GM21447 (cell line): ENCODE results near the gene NPIPB6.

ENCODE experiments used
- ATAC-seq: cut with Tn5 transposase; IDR thresholded peaks from one replicate; pipeline ENCODE4 v1.9.1; 2021; ENCODE audit not compliant: unreplicated experiment

The NPIPB6 gene

DNA sequence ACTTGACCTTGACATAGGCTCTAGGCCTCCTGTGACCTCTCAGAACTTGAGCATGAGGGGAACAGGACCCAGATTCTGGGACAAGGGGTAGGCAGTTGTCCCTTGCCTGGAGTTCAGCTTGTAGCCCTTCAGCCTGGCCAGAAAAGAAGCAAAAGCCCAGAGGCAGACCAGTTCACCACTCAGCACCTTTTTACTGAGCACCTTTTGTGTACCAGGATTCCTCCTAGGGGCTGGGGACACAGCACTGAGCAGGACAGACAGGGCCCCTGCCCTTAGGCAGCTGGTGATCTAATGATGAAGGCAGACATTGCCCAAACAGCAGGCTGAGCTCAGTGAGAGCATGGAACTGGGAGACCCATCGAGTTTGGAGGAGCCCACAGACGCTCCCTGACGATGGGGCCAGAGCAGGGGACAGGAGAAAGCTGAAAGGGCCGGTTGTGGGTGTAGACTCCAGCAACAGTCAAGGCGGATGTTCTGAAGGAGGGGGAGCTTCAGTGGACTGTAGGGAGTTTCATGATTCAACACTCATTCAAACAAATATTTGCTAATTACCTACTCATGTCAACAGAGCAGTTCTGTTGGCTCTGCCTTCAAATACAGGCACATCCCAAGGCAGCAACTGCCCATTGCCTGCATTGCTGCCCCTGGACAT is 38.9 kb downstream of the NPIPB6 start:
- no peak for ATAC-seq

DNA sequence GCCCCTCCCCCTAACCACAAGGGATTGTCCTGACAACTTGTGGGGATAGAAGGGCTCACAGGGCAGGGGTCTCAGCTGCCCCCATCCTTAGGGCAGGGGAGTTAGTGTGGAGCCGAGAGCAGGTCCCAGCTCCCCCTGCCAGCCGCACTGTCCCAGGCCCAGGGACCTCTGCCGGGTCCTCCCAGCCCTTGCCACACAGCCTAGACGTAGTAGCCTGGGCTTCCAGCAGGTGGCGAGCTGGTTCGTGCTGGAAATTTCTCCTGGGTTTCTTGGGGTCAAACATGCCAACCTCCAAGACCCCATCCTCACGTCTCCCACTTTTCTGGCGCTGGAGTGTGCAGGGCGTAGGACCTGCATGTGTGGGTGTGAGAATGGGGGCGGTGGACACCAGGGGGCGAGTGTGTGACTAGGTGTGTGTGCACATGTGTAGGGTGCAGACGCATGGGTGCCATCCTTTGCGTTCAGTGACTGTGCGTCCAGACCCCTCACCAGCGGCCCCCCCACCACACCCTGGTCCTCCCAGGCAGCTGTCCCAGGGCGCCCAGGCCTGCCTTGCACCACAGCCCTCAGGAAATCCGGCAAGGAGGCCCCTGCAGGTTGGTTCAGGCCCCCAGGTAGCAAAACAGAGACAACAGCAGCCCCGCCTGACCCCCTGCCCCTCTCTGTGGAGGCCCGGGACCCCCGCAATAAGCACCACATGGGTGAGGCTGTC is 41.5 kb downstream of the NPIPB6 start:
- no peak for ATAC-seq

DNA sequence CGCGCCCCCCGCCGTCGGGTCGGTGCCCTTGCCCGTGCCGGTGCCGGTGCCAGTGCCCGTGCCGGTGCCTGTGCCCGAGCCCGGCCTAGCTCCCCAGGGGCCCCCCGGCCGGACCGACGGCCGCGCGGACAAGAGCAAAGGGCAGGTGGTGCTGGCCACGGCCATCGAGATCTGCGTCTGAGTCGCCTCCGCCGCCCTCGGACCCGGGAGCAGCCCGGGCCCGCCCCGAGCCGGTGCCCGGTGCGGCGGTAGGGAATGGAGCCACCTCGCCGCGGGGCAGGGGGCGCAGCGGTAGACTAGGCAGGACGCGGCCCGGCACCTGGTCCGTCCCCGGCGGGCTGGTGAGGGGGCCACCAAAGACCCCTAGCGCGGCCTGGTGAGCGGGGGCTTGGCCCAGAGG is 42.6 kb downstream of the NPIPB6 start:
- no peak for ATAC-seq

DNA sequence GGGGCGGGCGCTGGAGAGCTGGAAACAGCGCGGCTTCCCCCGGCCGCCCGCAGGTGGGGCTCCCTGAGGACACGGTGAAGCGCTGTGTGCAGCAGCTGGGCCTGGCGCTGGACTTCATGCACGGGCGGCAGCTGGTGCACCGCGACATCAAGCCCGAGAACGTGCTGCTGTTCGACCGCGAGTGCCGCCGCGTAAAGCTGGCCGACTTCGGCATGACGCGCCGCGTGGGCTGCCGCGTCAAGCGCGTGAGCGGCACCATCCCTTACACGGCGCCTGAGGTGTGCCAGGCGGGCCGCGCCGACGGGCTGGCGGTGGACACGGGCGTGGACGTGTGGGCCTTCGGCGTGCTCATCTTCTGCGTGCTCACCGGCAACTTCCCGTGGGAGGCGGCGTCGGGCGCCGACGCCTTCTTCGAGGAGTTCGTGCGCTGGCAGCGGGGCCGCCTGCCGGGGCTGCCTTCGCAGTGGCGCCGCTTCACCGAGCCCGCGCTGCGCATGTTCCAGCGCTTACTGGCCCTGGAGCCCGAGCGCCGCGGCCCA is 43.2 kb downstream of the NPIPB6 start:
- ATAC-seq: no peak

DNA sequence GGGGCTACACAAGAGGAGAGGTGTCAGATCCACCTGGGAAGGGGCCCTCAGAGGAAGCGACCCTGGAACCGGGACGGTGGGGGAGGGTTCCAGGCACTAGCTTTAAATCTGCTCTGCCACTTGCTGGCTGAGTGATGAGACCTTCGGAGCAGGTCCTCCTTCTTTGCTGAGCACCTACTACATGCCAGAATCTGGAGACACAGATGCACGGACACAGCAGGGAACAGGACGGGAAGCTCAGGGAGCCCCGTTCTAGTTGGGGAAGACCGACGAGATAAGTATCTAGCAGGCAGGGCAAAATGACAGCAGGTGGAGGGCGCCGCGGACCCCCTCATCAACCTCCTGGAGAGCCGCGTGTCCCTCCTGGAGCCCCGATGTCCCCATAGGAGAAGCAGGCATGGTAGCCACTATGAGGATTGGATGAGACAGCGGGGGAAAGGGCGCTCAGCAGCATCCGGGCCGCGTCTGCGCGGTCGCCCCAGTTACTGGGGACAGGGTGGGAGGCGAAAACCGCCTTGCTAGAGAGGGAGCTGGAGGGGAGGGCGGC is 43.8 kb downstream of the NPIPB6 start:
- ATAC-seq: no peak

DNA sequence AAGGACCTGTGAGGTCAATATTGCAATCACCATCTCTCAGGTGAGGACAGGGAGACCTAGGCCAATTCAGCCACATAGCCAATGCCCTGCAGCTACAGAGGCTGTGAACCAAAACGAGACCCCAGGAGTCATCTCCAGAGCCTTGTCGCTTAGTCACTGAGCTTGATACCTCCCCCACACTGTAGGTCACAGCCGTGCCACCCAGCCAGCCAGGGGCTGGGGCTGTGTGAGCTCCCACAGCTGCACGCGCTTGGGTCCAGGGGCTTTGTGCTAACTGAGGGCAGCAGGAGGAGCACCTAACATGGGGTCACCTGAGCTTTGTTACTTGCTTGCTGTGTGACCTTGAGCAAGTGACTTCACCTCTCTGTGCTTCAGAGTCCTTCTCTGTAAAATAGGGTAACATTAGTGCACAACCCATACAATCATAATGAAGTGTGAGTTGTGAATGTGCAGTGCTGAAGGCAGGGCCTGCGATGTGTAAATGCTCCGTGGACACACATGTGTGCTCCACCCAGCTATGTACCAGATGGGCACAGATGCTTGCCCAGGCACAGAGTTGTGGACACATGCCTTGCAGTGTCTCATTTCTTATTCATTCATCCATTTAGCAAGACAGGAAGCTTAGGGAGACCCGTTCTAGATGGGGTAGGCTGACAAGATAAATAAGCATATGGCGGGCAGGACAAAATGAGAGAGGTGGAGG is 45.1 kb downstream of the NPIPB6 start:
- no peak for ATAC-seq

DNA sequence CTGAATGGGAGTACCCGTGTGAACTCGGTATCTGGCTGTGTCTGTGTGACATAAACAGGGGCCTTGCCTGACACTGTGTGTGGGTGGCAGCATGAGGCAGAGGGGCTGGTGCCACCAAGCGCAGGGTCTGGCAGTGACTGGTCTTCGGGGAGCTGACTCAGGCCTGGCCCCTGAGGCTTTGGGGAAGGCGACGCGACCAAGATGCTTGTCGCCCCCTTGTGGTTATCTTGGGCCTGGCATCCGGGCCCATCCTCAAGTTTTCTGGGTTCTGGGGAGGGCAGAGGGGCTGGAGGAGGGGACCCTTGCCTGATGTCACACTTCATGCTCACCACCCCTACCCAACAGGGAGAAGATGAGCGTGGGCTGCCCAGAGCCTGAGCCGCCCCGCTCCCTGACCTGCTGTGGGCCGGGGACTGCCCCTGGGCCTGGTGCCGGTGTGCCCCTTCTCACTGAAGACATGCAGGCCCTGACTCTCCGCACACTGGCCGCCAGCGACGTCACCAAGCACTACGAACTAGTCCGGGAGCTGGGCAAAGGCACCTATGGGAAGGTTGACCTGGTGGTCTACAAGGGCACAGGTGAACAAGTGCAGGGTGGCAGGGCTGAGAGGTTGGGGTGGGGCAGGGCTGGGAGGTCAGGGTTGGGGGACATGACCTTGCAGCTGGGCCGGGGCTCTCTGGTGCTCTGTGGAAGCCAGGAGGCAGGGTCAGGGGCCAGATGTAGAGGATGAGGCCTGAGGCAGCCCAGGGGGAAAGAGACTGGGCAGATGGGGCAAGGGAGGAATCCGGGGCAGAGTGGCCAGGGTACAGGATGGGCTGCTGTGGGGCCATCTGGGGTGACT is 46.0 kb downstream of the NPIPB6 start:
- no peak for ATAC-seq

DNA sequence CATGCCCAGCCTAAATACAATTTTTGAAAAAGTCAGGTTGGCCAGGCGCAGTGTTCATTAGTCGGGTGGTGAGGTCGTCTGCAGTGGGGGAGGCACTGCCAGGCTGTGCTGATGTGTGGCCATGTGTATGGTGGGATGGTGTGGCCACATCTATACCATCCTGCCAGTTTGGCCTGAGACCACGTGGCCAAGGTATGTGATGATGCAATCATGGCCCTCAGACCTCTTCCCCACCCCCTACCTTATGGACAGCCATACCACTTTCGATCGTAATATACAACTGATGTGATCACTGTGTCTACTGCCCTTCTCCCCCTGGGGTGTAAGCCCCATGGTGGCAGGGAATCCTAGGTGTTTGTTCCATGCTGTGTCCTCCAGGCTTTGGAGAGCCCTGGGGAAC is 47.3 kb downstream of the NPIPB6 start:
- ATAC-seq: no peak

DNA sequence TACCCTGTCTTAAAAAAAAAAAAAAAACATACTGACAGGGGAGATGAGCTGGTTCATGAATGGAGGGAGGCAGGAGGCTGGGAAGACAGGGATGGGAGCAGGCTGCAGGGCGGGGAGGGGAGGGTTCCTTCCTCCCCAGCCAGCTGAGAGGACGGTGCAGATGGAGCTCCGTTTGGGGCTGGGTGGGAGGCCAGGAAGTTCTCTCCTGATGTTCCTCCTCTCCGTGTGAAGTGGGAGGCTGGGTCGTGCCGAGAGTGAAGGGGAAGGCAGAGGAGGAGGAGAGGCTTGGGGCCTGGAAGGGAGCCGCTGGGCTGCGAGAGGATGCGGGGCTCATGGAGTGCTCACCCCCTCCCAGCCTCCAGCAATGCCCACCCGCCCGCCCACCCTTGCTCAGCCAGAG is 49.7 kb downstream of the NPIPB6 start:
- ATAC-seq: no peak

DNA sequence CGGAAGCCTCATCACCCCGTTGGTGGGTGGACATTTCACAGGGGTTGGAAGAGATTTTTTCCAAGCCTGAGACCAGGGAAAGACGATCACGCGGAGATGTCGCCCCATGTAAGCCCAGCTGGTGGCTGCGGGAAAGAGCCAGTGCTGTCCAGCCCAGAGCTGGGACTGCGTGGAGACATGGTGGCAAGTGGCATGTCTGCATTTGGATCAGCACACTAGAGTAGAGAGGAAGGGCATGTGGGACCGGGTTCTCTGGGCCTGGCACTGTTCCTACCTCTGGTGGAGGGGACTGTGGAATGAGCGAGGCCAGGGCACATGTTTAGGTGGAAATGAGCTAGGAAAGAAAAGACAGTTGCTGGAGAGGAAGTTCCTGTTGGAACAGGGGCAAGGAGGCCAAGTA is 51.0 kb downstream of the NPIPB6 start:
- ATAC-seq: no peak

DNA sequence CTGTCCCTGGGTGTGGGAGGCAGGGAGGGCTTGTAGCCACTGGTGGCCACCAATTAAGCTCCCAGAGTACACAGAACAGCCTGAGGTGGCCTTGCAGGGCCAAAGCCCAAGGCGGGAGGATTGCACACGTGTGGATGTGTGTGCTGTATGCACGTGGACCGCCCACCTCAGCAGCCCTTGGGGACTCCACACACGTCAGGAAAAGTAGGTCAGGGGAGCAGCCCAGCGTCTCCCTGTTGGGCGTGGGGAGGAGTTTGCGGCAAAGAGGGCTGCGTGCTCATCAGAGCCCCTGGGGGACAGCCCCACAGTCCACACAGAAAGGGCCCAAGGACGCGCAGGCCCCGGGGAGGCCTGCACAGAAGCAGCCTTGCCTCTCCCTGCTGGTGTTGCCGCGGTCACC is 51.4 kb downstream of the NPIPB6 start:
- ATAC-seq: no peak

DNA sequence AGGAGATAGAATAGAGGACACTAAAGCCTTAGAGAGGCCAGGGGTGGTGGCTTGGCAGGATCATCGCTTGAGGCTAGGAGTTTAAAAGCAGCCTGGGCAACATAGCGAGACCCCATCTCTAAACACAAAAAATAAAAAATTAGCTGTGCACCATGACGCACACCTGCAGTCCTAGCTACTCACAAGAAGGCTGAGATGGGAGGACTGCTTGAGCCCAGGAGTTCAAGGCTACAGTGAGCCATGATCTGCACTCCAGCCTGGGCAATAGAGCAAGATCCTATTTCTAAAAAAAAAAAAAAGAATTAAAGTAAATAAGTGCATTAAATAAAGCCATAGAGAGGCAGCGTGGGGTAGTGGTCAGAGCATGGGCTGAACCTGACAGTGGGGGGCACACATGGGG is 51.9 kb downstream of the NPIPB6 start:
- no peak for ATAC-seq

DNA sequence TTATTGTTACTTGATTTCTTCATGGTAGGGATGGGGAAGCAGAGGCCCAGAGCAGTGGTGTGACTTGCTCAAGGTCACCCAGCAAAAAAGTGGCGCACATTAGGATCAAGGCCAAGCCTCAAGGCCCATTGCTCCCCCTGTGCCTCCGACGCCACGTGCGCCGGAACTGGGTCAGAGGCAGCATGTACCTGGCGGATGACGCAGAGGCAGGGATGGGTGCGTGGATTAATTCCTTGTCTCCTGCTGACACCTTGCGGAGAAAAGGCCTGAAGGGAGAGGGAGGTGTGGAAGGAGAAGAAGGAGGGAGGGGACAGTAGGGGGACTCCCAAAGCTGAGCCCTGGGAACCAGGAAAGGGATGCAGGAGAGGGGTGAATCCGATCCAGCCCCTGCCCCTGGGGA is 52.5 kb downstream of the NPIPB6 start:
- no peak for ATAC-seq

DNA sequence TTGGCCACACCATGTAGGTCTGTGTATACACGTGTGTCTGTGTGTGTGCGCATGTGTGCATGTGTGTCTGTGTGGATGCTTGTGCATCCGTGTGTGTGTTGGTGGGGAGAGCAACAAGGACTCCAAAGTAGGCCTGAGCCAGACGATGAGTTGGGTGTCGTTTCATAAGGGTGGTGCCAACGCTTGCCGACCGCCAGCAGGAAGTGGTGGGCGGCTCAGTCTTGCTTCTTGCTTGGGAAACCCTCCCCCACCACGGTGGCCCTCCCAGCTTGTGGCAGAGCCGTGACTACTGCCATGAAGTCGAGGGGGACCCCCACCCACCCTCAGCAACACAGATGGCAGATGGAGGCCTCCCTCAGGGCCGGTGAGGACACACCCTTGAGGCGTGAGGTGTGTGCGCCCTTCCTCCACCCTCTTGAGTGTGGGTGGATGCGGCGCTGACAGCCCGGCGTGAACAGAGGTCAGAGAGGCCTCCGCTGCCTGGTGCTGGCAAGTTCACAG is 53.4 kb downstream of the NPIPB6 start:
- no peak for ATAC-seq

DNA sequence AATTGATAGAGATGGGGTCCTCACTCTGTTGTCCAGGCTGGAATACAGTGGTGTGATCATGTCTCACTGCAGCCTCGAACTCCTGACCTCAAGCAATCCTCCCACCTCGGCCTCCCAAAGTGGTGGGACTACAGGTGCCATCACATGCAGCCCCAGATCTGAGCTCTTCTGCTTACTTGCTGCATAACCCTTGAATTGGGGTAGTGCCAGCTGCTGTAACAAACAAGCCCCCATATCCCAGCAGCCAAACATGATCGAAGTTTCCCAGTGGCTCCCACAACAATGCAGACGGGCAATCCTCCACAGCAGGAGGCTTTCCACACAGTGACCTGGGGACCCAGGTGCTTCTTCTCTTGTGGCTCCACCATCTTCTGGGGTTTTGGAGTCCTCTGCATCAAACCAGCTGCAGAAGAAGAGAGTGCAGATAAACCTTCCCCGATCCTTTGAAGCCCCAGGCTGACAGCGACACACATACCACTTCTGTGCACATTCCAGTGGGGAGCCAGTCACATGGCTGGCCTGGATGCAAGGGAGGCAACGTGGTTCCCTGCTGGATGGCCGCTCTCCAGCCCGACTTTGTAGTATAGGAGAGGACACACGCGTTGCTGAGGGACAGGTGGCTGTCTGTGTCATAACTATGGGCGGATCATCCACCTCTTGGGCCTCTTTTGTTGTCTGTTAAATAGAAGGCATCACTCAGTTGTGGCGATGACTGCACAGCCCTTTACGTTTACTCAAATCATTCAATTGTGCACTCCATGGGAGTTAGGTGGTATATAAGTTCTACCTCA is 54.3 kb downstream of the NPIPB6 start:
- ATAC-seq: no peak

DNA sequence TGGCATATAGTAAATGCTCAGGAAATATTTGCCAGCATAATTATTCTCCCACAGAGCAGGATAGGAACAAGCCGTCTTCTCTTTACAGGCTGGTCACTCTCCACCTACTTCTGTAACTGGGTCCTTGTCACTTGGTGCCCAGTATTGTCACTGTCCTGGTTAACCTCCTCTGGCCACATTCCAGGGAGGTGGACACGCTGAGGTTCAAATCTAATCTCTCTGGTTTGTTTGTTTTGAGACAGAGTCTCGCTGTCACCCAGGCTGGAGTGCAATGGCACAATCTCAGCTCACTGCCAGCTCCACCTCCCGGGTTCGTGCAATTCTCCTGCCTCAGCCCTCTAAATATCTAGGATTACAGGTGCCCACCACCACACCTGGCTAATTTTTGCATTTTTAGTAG is 55.4 kb downstream of the NPIPB6 start:
- no peak for ATAC-seq

DNA sequence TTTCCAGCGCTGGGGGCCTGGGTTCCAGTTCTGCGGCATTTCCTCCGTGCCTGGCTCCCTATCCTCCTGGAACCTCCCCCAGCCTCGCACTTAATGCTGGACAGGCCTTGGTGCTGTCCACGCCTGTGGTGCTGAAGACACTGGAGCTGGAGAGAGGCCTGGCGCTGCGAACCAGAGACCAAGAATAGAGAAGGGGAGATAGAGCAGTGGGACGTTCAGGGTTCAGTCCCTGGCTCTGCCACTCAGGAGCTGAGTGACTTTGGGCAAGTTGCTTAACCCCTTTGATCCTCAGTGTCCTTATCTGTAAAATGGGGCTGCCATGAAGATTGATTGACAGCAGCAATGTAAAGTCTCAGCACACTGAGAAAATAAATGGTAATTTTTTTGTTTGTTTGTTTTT is 59.1 kb downstream of the NPIPB6 start:
- no peak for ATAC-seq

DNA sequence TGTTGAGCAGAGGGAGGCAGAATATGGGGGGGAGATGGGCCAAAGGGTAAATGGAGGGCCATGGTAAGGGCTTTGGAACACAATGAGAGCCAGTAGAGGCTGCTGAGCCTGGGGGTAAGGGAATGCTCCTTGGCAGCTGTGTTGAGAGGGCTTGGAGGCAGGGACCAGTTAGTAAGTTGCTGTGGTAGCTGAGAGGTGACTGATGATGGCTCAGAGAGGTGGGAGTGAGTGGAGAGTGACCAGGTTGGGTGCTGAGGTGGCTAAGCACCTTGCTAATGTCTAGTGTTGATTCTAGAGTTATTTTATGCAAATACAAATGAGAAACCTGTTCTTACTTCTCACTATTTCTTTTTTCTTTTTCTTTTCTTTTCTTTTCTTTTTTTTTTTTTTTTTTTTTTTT is 60.2 kb downstream of the NPIPB6 start:
- ATAC-seq: no peak

DNA sequence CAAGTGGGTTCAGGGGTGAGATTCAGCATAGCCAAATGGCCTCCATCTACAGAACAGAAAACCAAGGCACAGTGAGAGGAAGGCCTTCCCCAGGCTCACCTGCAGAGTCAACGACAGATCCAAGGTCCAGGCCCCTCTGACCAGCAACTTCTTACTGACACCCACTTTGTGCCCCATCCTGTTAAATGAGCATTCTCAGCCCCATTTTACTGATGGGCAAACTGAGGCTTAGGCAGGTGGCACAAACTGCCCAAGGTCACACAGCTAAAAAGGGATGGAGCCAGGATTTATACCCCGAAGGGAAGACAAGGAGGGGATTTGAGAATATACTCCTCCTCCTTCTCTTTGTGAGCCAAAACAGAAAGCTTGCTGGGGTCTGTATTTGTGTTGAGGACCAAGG is 61.7 kb downstream of the NPIPB6 start:
- no peak for ATAC-seq

DNA sequence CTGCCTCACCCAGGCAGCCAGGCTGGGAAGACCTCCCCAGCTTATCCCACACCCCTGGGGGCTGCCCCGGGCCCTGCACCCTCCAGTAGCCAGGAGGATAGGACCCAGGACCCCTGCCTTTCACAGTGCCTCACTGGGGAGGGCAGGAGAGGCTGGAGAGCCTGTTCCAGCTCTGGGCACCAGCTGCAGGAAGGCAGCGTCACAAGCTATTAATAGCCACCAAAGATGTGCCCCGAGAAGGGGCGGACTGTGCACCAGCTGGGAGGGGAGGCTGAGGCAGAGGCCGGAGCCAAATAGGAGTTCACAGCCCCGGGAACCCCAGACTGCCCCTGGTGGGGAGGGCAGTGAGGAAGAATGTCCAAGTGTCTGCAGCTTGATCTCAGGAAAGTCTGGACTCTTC is 62.2 kb downstream of the NPIPB6 start:
- ATAC-seq: no peak
